GM21367 (cell line): ENCODE results near the gene CD177.
"Not testable (repeated sequence)": the region's sequence is repeated elsewhere in the genome, so short reads cannot be mapped to it uniquely, and the experiment has no call there.

Experiments
- ATAC-seq: cut with Tn5 transposase; IDR thresholded peaks from one replicate; pipeline ENCODE4 v1.9.1; 2021; ENCODE audit not compliant: unreplicated experiment

The CD177 gene

GRCh38 chr19:43331435-43332010, 22.0 kb upstream of the CD177 start:
- ATAC-seq = no peak

DNA sequence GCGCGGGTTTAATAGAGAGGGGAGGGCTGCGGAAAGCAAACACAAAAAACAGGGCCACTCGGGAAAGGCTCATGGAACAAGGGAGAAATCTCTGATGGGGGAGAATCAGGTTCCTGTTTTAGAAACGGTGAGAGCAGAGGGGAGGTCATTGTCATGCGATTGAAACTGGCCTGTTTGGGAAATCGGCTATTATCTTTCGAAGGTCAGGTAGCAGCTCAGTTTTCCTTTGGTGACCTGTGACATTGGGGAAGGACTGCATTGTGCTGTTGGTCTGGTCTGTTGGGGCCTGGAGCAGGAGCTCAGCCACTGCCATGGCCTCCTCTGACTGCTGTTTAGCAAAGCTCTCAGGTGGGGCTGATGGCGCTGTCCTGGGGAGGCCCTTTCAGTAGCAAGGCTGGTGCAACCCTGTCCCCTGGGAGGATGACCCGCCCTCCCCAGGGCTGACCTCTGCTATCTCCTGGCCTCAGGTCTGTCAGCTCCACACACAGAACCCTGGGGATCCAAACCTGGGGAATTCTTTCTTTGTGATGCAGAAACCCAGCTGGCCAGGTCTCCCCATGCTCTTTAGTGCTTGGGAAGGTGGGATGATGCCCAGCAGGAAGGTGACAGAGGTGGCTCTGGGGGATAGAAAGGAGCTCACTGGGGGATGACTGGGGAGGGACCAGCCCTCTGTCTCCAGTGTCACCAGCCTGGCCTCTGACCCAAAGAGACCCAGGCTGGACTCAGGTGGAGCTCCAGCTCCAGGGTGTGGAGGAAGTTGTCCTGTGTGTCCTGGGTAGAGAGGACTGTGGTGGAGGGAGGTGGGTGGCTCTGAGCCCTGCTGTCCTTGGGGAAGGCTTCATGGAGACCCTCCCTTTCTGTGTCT, 21.2 kb upstream of the CD177 start:
- no peak for ATAC-seq

- ATAC-seq = not testable (repeated sequence)
Measured at GRCh38 chr19:43336508-43336907, 17.0 kb upstream of the CD177 start.

GRCh38 chr19:43337737-43338136, 15.7 kb upstream of the CD177 start:
- ATAC-seq = no peak

GRCh38 chr19:43338530-43338929, 15.0 kb upstream of the CD177 start:
- no peak for ATAC-seq

- ATAC-seq = not testable (repeated sequence)
Measured at GRCh38 chr19:43339243-43339930, 14.1 kb upstream of the CD177 start.

DNA sequence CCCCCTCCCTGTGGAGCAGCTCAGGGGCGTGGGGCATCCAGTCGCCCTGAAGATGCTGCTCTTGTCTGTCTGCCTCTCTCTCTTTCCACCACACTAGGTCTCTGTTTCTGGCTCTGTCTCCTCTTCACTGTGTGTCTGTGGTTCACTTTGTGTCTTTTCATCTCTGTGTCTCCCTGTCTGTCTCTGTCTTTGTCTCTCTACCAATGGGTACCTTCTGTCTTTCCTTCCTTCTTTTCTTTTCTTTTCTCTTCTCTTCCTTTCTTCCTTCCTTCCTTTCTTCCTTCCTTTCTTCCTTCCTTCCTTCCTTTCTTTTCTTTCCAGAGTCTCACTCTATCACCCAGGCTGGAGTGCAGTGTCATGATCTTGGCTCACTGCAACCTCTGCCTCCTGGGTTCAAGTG, 13.4 kb upstream of the CD177 start:
- not testable (repeated sequence) for ATAC-seq

- not testable (repeated sequence) for ATAC-seq
Measured at GRCh38 chr19:43341098-43341497, 12.4 kb upstream of the CD177 start.

- not testable (repeated sequence) for ATAC-seq
Measured at GRCh38 chr19:43342104-43342503, 11.4 kb upstream of the CD177 start.

DNA sequence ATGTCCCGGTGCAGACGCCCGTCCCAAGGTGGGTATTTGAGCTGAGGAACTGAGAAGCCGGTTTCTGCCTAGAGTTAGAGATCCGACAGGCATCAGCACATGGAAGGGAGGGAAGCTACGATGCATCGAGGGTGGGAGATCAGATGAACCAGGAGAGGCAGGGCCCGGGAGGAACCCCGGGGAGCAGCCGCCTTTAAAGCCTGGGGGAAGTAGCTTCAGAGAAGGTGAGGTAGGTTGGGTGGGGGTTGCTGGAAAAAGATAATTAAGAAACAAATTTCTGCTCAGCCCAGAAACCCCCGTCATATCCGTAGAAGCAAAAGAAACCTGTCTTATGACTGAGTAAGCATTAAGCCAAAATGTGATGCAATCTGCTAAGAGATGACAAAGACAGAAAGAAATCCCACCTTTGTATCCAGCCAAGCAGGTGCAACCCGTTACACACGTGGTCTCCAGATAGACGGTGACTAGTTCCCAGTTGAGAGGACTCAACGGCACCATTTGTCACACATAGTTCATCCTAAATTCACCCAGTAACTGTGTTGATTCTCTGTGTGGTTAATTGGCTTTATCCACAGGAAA, 9.1 kb upstream of the CD177 start:
- ATAC-seq = not testable (repeated sequence)

- ATAC-seq = not testable (repeated sequence)
Measured at GRCh38 chr19:43349813-43350212, 3.7 kb upstream of the CD177 start.

DNA sequence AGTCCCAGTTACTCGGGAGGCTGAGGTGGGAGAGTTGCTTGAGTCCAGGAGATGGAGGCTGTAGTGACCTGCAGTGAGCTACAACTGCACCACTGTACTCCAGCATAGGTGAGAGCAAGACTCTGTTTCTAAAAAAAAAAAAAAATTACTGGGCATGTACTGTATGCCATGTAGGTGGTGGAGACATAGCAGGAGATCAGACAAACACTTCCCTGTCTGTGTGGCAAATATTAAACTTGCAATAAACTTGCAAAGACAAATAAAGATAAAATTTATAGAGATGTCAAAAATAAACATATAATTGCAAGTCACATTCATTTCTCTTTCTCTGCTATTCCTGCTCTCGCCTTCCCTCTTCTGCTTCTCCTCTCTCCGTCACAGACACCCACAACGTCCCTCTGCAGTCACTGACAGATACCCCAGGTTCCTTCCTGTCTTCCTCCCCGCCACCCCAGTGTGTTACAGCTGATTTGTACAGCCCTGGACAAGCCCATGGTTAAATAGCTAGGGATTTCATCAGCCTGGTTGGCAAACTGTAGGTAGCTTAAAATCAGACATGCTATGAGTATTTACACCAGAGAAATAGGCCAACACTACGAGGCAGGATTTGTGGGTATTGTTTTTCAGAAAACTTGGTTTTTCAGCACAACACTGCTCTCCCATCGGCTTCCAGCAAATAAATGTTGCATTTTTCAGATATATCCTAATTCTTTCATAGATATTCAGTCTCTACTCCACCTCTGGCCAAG, 1.3 kb upstream of the CD177 start:
- no peak for ATAC-seq

- no peak for ATAC-seq
Measured at GRCh38 chr19:43354305-43354627, 780 bp downstream of the CD177 start.

DNA sequence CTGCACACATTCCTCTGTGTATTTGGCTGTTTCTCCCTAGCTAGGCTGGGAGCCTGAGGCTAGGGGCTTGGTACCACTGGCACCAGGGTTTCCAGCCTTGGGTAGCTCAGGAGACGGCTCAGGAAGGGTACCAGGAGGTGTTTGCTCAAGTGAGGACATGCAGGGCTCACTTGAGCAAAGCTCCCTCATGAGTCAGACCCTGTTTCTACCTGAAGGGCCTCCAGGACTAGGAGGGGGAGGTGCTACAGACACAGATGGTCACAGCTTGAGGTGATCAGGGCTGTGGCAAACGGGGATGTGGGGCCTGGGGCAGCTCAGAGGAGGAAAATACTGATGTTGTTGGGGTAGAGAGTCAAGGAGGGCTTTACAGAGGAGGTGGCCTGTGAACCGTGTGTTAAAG, 3.3 kb downstream of the CD177 start:
- ATAC-seq = not testable (repeated sequence)

- ATAC-seq = no peak
Measured at GRCh38 chr19:43362179-43362578, 8.7 kb downstream of the CD177 start.

DNA sequence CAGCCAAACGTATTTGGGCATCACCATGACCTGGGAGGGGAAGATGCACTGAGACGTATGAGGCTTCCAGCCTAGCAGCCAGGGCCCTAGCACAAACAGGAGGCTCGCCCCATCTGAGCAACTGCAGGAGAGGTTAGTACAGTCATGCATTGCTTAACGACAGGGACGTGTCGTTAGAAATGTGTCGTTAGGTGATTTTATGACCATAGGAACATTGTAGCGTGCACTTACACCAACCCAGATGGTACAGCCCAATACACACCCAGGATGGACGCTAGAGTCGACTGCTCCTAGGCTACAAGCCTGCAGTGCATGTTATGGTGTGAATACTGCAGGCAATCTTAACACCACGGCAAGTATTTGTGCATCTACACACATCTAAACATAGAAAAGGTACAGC, 9.3 kb downstream of the CD177 start:
- ATAC-seq = no peak

DNA sequence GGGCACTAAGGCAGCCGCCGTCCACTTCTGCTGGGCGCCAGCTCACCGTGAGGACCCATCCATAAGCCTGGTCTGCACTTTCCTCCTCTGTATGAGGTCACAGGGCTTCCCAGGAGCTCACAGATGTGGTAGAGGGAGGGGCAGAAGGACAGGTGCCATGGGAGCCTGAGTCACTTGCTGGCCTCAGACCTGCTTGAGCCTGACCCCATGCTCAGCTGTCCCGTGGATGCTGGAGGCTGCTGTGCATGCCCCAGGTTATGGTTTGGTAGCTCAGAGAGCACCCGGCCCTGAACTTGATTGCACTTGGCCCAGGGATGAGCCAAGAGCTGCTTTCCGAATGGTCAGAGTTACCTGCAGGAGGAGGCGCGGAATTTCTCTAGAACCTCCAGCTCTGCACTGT, 12.2 kb downstream of the CD177 start:
- ATAC-seq = not testable (repeated sequence)

DNA sequence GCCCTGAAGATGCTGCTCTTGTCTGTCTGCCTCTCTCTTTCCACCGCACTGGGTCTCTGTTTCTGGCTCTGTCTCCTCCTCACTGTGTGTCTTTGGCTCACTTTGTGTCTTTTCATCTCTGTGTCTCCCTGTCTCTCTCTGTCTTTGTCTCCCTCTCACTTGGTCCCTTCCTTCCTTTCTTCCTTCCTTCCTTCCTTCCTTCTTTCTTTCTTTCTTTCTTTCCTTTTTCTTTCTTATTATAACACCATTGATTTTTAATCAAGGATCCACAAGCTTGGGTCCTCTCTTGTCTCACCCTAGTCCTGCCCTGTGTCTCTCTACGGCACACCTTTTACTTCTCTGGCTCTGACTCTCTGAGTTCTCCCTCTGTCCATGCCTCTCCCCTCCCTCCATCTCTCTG, 14.3 kb downstream of the CD177 start:
- no peak for ATAC-seq

DNA sequence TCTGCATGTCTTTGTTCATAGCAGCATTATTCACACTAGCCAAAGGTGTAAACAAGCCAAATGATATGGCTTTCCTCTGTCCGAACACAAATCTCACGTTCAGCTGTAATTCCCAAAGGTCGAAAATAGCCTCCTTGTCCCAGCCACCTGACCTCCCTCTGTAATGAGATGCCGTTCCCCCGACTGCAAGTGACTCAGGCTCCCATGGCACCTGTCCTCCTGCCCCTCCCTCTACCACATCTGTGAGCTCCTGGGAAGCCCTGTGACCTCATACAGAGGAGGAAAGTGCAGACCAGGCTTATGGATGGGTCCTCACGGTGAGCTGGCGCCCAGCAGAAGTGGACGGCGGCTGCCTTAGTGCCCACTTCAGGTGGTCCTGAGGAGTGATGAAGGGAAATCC, 15.4 kb downstream of the CD177 start:
- not testable (repeated sequence) for ATAC-seq

DNA sequence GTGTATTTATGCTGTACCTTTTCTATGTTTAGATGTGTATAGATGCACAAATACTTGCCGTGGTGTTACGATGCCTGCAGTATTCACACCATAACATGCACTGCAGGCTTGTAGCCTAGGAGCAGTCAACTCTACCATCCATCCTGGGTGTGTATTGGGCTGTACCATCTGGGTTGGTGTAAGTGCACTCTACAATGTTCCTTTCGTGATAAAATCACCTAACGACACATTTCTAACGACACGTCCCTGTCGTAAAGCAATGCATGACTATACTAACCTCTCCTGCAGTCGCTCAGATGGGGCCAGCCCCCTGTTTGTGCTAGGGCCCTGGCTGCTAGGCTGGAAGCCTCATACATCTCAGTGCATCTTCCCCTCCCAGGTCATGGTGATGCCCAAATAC, 18.4 kb downstream of the CD177 start:
- no peak for ATAC-seq

GRCh38 chr19:43372462-43372861, 19.0 kb downstream of the CD177 start:
- ATAC-seq = no peak
